HG03196 (cell line): ENCODE measurements around the gene VPS39.

Experiments used
- ATAC-seq: cut with Tn5 transposase; IDR thresholded peaks from one replicate; pipeline ENCODE4 v1.9.1; 2021; ENCODE audit not compliant: unreplicated experiment

VPS39 gene

DNA sequence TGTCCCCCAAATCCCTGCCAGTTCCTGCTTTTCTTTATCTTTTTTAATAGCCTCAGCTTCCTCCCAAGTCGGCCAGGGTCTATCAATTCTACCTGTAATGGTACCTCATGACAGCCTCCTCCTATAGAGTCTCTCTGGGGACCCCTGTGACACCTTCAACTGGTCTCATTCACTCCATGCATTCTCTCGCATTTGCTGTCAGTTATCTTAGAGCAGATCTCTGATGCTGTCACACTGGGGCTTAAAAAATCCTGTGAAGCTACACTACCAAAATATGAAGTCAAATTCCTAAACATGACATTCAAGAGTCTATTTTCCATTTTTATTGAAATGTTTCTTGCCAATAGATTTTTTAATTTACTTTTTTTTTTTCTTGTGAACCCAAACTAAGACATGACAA, 5.5 kb downstream of the VPS39 start:
- no peak for ATAC-seq

DNA sequence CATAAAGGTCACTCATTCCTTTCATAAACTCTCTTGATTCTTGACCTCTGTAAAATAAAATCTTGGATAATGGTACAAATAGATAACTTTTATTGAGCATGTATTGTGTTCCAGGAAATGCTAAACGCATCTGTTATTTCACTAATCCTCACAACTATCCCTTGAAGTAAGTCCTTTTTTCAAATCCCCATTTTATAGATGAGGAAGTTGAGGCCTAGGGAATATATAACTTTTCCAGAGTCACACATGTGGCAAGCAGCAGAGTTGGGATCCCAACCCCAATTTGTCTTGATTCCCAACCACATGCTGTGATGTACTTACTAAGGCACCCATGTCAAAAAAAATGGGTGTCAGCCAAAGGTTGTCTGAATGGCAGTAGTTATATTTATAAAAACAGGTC, 6.3 kb downstream of the VPS39 start:
- no peak for ATAC-seq

DNA sequence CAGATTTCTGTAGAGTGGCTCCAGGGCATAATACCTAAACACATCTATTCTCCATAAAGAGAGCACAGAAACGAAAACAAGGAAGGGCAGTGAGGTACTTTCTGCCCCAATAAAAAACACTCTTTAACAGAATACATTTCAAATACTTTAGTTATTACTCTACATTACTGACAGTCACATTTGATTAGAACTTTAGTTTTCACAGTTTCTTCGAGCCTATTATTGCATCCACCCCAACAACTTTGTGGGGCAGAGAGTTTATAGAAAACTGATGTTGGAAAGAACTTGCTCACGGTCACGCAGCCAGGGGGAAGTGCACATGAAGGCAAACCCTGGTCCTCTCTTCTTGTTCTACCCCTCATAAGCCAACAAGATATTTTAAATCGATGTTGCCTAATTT, 9.0 kb downstream of the VPS39 start:
- no peak for ATAC-seq

DNA sequence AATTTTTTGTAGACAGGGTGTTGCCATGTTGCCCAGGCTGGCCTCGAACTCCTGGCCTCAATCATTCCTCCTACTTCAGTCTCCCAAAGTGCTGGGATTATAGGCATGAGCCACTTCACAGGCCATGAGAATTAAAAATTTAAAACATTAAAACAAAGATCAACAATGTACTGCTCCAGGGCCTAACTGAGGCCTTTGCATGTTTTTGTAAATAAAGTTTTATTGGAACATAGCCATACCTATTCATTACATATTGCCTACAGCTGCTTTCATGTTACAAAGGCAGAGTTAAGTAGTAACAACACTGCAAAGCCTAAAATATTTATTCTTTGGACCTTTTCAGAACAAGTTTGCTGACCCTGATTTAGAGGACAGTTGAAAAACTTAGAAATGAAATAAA, 9.6 kb downstream of the VPS39 start:
- ATAC-seq, result no peak

DNA sequence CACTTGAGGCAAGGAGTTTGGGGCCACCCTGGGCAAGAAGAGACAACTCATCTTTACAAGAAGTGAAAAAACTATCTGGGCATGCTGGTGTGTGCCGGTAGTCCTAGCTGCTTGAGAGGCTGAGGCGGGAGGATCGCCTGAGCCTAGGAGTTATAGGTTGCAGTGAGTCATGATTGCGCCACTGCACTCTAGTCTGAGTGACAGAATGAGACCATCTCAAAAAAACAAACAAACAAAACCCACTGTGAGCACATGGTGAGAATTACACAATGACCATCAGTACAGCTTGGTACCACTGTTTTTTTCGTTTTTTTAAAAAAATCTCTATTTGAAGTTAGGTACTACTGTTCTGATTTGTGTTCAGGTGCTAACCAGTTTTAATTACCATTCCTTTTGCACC, 13.6 kb downstream of the VPS39 start:
- no peak for ATAC-seq

DNA sequence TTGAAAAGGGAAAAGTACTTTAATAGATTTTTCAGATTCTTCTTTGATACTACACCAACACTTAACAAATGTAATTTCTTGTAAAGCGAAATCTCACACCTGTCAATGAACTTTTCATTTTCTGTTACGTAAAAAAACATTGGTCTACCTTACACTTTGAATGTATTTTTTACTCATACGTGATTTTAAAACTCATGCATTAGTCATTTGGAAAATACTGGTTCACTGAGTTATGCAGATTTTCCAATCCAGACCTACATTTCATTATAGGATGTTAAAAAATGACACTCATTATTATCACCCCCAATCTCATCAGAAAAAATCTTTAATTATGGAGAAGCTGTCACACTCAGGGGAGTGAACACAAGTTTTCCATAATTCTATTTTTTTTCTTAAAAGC, 14.7 kb downstream of the VPS39 start:
- no peak for ATAC-seq

DNA sequence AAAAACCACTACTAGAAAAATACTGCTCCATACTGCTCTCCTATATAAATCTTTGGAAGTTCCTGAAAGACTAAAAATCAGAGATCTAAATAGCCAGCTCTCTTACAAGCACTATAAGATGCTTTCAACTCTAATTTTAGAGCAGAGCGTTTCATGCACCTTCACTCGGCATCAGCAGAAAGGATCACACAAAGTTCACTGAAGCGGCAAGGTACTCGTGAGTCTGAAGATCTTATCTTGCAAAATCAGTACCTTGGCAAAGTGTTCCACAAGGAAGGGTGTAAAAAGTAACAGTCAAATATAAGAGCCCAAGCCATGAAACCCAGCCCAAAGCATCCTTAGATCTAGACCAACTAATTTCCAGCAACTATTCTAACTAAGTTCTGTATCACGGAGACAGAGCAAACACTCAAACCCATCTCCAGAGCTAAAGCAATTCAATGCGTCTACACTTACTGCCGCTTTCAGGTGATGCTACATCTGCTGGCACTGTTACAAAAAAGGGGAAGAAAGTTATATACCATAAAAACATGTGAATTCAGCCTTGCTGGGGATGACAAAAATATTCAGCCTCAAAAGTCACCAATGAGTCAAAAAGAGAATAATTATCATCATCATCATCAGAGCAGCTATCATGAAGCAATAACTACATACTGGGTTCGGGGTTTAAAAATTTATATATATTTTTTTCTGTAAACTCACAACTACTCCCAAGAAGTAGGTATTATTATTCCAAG, 16.3 kb downstream of the VPS39 start:
- ATAC-seq, result no peak

DNA sequence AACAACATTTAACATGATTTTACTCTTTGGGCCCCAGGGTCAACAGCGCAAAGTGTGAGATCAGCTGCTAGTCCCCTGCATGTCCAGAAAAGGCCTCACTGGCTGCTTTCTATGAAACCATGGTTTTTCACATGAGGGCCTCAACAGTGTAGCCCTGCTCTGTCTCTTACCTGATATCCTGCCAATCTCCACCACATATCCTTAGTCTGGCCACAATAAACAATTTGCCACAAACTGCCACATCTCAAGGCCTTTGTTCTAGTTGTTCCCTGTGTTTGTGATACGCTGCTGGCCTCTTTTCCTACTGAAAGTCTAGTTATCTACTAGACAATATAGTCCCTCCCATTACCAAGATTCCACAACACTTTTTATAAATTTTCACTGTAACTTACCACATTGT, 17.7 kb downstream of the VPS39 start:
- ATAC-seq, result no peak

DNA sequence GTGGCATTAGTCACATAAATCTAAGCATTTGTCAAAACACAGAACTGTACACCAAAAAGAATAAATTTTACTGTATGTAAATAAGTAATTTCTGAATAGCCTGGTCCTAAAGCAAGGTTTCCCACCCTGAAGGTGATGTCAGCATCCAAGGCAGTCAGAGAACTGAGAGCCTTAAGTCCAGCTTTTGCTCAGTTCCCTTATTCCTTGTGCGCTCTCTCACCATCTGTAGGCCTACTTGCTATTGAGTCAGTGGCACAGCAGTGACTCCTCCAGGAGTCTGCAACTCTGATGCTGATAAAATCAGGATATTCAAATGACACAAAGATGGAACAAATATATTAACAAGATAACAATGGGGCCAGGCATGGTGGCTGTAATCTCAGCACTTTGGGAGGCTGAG, 22.3 kb downstream of the VPS39 start:
- ATAC-seq, result no peak

DNA sequence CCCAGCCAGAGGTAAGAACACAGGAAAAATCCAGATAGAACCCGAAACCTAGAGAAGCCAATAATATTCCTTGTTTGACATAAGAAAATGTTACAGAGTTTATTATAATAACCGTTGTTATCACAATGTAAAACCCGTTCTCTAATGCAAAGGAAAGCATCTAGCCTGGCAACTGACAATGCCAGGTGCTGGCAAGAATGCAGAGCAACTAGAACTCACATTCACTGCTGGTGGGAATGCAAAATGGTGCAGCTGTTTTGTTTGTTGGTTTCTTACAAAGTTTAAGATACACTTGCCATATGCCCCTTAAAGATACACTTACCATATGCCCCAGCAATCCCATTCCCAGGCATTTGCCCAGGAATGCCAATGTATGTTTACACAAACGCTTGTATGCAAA, 23.4 kb downstream of the VPS39 start:
- no peak for ATAC-seq

DNA sequence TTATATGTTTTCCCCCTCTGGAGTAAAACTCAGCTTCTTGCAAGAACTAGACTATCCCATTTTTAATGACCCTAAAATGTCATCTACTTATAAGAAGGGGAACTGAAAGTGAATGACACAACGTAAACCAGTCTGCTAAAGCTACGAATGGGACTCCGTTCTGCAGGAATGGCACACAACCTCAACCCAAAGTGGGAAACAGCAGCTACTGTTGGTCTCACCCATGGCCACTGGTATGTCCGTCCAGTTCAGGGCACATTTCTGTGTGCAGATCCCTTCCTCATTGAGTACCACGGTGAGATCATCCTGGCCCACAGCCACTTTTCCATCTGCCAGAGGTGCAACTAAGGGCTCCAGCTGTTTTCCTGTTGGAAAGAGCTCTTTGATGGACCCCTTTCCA, 23.8 kb downstream of the VPS39 start:
- no peak for ATAC-seq

DNA sequence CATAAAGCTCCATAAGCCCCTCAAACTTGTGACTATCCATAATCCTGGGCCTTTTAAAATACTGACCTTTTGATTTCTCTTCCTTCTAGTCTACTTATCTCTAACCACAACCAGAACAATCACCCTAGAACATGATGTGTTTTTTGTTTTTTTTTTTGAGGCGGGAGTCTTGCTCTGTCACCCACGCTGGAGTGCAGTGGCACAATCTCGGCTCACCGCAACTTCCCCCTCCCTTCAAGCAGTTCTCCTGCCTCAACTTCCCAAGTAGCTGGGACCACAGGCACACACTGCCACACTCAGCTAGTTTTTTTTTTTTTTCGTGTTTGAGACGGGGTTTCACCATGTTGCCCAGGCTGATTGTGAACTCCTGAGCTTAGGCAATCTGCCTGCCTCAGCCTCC, 25.1 kb downstream of the VPS39 start:
- no peak for ATAC-seq

DNA sequence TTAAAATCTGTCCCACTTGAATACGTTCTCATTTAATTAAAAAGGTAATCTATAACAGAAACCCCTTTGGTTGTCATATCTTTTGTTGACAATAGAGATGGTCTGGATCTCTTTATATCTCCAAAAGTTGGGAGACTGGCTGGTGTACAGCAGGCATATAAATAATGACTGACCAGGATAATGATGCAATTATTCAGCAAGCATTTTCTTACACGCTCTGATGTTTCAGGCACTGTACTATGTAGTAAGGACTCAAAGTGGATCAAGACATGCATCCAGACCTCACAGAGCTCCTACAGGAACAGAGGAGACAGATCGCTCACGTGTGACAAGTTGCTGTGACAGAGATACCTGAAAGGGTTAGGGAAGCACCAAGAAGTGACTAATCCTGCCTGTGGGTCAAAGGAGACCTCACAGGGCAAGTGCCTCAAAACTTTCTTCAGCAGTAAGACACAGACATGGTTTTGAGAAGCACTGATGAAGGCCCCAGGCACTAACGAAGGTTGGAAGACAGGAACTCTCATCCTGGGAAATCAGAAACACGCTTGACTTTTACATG, 25.7 kb downstream of the VPS39 start:
- ATAC-seq, result no peak

DNA sequence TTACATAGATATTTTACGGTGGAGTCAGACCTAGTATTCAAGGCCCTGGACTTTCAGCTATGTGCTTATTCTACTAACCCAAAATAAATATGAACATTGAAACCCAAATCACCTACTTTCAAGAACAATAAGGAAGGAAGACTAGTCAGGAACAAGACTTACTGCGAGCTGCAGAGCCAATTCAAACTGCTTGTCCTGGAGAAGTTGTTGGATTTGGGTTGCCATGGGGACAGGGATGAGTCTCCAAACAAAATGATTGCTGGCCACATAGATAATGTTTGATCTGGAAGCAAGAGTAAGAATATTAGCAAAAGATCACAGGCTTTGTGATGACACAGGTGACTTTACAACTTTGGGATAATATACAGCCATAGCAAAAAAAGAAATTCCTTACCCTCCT, 30.0 kb downstream of the VPS39 start:
- no peak for ATAC-seq

DNA sequence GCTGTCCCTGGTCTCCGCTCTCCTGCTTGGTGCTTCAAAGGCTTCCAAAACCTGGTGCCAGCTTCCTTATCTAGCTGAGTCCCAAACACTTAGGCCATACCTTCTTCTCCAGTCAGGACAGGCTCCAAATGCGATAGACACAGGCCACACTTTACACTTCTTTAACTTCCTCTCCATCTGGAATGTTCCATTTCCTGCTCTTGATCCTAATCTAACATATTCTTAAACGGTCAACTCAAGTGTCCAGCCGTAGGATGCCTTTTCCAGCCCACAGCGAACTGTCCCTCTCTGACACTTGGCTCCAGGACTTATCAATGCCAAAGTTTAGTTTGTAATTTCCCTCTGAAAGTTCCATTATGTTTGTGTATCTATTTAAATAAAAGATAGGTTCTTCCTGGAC, 32.4 kb downstream of the VPS39 start:
- no peak for ATAC-seq

DNA sequence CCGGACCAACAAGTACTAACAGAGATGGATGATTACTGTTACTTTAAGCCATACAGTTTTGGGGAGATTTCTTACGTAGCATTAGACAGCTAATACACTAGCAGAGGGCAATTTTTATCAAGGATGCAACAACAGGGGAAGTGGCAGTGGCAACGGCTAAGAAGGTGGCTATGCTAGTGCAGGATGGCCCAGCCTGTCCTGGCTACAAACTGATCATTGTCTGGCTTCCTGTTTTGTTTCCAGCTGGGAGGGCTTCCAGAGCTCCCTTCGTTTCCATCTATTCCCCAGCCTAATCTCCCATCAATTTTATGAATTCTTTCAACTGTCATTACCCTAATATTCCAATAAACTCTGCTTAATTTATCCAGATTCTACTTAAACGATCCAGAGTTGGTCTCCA, 35.6 kb downstream of the VPS39 start:
- no peak for ATAC-seq

DNA sequence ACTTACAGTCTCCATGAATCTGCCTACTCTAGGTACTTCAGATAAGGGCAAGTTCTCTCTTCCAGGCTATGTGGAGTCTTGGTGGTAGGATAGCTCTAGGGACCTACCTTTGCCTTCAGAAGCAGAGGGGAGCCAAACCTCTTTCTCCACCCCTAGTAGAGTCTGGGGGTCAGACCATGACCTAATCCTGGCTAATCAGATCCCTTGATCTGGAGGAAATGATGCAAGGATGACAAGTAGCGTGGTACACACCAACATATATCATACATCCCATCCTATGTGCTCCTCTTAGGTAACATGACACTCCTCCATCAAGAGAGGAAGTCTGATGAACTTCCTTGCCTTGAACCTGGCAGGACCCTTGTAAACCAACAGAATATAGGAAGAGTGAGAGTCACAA, 36.3 kb downstream of the VPS39 start:
- ATAC-seq, result no peak

DNA sequence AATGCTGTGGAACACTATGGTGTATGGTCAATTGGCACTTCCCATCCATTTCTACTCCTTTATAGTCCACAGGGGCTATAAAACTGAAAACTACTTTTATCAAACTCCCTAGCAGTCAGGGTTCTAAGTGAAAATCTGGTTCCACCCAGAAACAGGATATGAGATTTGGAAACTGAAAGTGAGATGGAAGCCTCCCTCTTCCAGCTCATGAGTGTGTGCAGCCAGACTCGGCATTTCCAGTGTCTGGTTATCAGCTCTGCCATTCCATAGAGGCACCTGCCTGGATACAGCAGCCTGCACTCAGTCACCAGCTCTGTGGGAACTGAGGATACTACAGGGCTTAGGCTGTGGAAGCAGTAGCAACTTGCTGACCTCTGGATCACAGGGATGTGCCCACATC, 37.0 kb downstream of the VPS39 start:
- ATAC-seq, result no peak

DNA sequence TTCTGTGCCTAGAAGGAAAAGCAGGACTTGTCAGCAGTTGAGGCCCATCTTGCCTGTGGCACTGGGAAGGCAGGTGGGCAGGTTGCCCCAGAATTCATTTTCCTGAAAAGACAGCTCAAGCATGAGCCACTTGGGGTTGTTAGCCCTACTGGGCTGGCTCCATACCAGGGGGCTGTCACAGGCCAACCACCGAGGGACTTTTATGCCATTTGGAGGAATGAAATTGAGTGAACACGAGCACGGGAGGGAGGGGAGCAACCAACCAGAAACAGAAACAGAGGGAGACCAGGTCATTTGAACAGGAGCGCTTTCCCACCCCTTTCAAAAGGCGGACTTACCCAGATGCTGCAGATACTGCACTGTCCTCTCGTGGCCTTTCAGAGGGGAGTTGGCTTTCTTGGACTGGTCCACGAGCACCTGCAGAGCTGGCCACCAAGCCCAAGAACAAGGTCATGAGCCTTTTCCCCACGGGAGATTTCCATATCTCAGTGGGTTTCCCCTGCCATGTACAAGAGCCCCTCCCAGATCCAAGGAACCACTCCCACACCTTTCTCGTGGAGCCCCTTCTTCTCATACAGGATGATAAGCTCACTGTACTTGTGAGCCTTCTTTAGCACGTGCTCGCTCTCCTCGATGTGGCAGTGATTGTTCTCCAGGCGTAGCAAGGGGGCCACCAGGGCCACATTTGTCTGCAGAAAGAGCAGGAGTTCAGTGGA, 41.7 kb downstream of the VPS39 start:
- no peak for ATAC-seq

DNA sequence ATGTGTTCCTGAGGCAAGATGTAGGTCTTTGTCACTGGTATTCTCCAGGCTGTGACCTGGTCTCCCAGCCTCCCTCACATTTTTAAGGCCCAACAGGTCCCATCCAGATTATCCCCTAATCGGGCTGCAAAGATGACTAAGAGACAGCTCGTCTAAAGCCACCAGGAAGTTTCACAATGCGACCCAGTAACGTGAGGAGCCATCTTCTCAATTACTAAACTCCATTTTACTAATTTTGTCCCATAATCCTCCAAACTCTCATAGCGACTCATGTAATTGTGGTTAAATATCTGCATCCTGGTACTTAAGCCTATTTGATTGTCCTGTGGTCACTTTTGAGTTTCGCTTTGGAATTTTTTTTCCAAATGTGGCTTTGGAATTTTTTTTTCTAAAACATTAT, 43.0 kb downstream of the VPS39 start:
- ATAC-seq, result no peak

DNA sequence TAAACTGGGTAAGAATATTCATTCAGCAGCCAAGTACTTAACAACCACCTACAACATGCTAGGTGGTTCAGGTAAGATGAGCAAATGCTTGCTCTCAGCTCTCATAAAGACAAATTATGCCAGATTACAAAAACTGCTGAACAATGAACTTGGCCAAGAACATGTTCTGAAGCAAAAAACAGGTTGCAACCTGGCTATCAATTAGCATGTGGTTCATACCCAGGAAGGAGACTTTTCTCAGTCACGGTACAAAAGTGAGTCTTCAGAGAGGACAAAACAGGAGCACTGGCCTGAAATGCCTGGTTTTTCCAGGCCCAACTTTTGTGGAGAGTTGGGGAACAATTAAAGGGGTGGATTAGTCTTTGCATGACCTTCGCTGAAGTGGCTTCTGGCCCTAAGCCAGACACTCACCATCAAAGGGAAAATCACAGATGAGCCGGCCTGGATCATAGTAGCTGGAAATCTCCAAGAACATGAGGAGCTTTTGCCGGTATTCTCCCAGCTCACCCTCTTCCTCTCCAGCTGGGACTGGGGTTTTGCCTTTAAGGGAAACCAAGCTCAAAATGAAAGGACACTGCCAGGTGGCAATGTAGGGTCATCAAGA, 44.1 kb downstream of the VPS39 start:
- no peak for ATAC-seq

DNA sequence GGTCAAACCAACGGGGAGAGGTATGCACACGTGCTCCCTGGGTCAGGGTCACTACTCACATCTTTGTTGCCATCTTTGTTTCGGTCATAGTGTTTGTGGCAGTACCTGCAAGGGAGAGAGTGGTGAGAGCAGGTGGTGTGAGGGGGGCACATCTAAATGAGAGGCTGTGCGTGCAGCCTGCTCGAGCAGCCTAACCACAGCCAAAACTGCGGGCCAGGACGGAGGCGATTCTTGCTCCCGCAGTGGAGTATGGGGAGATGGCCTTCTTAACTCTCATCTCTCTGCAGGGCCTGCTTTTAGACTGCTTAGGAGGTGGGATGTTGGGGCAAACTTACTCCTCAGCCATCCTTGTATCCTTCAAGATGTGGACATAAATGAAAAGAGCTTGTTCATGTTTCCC, 44.8 kb downstream of the VPS39 start:
- ATAC-seq, result no peak
